Activated CD4-positive, alpha-beta T cell treated with anti-CD3 and anti-CD28 coated beads, Interleukin-2, amount 10 ng/mL, durations not matched to agents 24 days and 14 days (primary cell): ENCODE measurements around the gene SCARB2. TPM values are rescaled to one million over a fixed set of nuclear protein-coding genes. Genes with fewer than 3 reads are reported as not detected.

Source experiments
- DNase-seq: peaks from one replicate; pipeline ENCODE4 v3.0.0; 2022
- H3K27ac Mint-ChIP-seq: one replicate; pipeline ENCODE4 v1.8.0; 2022; ENCODE audit warnings: mild to moderate bottlenecking, mixed read lengths
- H3K27me3 Mint-ChIP-seq: one replicate; pipeline ENCODE4 v1.8.0; 2022; ENCODE audit warnings: mixed read lengths
- H3K36me3 Mint-ChIP-seq: one replicate; pipeline ENCODE4 v1.8.0; 2022; ENCODE audit warnings: low read depth, mild to moderate bottlenecking, mixed read lengths
- H3K4me1 Mint-ChIP-seq: one replicate; pipeline ENCODE4 v1.8.0; 2021; ENCODE audit warnings: mixed read lengths
- H3K4me3 Mint-ChIP-seq: one replicate; pipeline ENCODE4 v1.8.0; 2022; ENCODE audit warnings: mild to moderate bottlenecking, moderate library complexity, mixed read lengths
- H3K9me3 Mint-ChIP-seq: one replicate; pipeline ENCODE4 v1.8.0; 2021; ENCODE audit warnings: mixed read lengths
- intact Hi-C: fragments of 100-400 bp; cut with micrococcal nuclease; formaldehyde crosslinking; loops from one replicate; pipeline ENCODE4 v1.15.1; 2023
- total RNA-seq: library from RNA; stranded (reverse); gene quantifications from 2 replicates; pipeline ENCODE4 v1.2.3, GENCODE V29; 2022

The SCARB2 gene
- total RNA-seq, 1 donor from 2014 or later: 1.7 TPM

GRCh38 chr4:76144546-76144945, 69.1 kb downstream of the SCARB2 start:
- no peak for DNase-seq
- intact Hi-C loops: no loop called here
- Mint-ChIP-seq H3K36me3 (peaks cover 41% of the 10 kb centered on the region), H3K27ac (no peak overlapping the region), H3K4me1 (peaks cover 33% of the 10 kb centered on the region), H3K4me3 (no peak overlapping the region), H3K27me3 (no peaks in the 10 kb centered on the region), H3K9me3 (no peaks in the 10 kb centered on the region)

- H3K9me3 Mint-ChIP-seq: no peaks in the 10 kb centered on the region
Observed at GRCh38 chr4:76141241-76141640, 72.4 kb downstream of the SCARB2 start.

GRCh38 chr4:76127754-76128153, 85.9 kb downstream of the SCARB2 start:
- Mint-ChIP-seq H3K4me3 (no peak overlapping the region), H3K4me1 (no peaks in the 10 kb centered on the region), H3K27me3 (no peaks in the 10 kb centered on the region), H3K9me3 (no peaks in the 10 kb centered on the region), H3K36me3 (peaks cover 54% of the 10 kb centered on the region), H3K27ac (no peak overlapping the region)
- no peak for DNase-seq
- intact Hi-C loops: no loop called here

More at GRCh38 chr4:76141241-76141640, 72.4 kb downstream of the SCARB2 start:
- no peaks in the 10 kb centered on the region for H3K27me3 Mint-ChIP-seq
- no peak overlapping the region for H3K4me3 Mint-ChIP-seq
- H3K36me3 Mint-ChIP-seq: peaks cover 57% of the 10 kb centered on the region
- no peak for DNase-seq
- H3K27ac Mint-ChIP-seq: no peak overlapping the region
- intact Hi-C loops: no loop called here
- peaks cover 19% of the 10 kb centered on the region for H3K4me1 Mint-ChIP-seq

- H3K36me3 Mint-ChIP-seq: peaks cover 58% of the 10 kb centered on the region
- H3K4me3 Mint-ChIP-seq: no peak overlapping the region
- intact Hi-C loops: no loop called here
- no peak overlapping the region for H3K27ac Mint-ChIP-seq
- DNase-seq: no peak
- no peaks in the 10 kb centered on the region for H3K9me3 Mint-ChIP-seq
- no peaks in the 10 kb centered on the region for H3K4me1 Mint-ChIP-seq
- no peaks in the 10 kb centered on the region for H3K27me3 Mint-ChIP-seq
Observed at GRCh38 chr4:76125816-76126215, 87.8 kb downstream of the SCARB2 start.

GRCh38 chr4:76120199-76120598, 93.4 kb downstream of the SCARB2 start:
- H3K36me3 Mint-ChIP-seq: peaks cover 68% of the 10 kb centered on the region
- H3K4me1 Mint-ChIP-seq: no peaks in the 10 kb centered on the region
- no peak overlapping the region for H3K4me3 Mint-ChIP-seq
- intact Hi-C loops: no loop called here
- no peak for DNase-seq
- H3K27ac Mint-ChIP-seq: no peak overlapping the region
- H3K27me3 Mint-ChIP-seq: no peaks in the 10 kb centered on the region
- H3K9me3 Mint-ChIP-seq: peaks cover 8% of the 10 kb centered on the region

GRCh38 chr4:76117536-76117935, 96.1 kb downstream of the SCARB2 start:
- no peak overlapping the region for H3K4me3 Mint-ChIP-seq
- H3K27me3 Mint-ChIP-seq: no peaks in the 10 kb centered on the region
- no peaks in the 10 kb centered on the region for H3K4me1 Mint-ChIP-seq
- H3K9me3 Mint-ChIP-seq: peaks cover 8% of the 10 kb centered on the region
- peaks cover 65% of the 10 kb centered on the region for H3K36me3 Mint-ChIP-seq
- intact Hi-C loops: no loop called here
- no peak overlapping the region for H3K27ac Mint-ChIP-seq
- no peak for DNase-seq

GRCh38 chr4:76116821-76117220, 96.8 kb downstream of the SCARB2 start:
- Mint-ChIP-seq H3K4me3 (no peak overlapping the region), H3K4me1 (no peaks in the 10 kb centered on the region), H3K27me3 (no peaks in the 10 kb centered on the region), H3K9me3 (peaks cover 8% of the 10 kb centered on the region), H3K36me3 (peaks cover 64% of the 10 kb centered on the region), H3K27ac (no peak overlapping the region)
- intact Hi-C loops: no loop called here
- no peak for DNase-seq

Other genes starting within 250 kb of the SCARB2 start
- 64.6 and 64.9 TPM in 2 replicates for gene SDAD1, start 222.9 kb downstream of the SCARB2 start, total RNA-seq
- 0.14 TPM in 1 of 2 replicates, not detected in the other for gene CXCL9, start 206.3 kb downstream of the SCARB2 start, total RNA-seq
- 3.4 and 4.3 TPM in 2 replicates for gene CXCL10, start 190.3 kb downstream of the SCARB2 start, total RNA-seq
- gene CXCL11, start 177.8 kb downstream of the SCARB2 start, total RNA-seq: 0.54 TPM in 1 of 2 replicates, not detected in the other
- gene ART3, start 139.1 kb downstream of the SCARB2 start, total RNA-seq: not detected in 2 replicates
- gene NUP54, start 65.4 kb downstream of the SCARB2 start, total RNA-seq: 72.6 and 75.1 TPM in 2 replicates
- gene FAM47E, start 37.9 kb upstream of the SCARB2 start, total RNA-seq: not detected in 2 replicates
- gene STBD1, start 92.9 kb upstream of the SCARB2 start, total RNA-seq: 0.14 and 0.35 TPM in 2 replicates
- not detected in 2 replicates for gene CCDC158, start 207.3 kb upstream of the SCARB2 start, total RNA-seq
- gene SHROOM3, start 221.4 kb upstream of the SCARB2 start, total RNA-seq: 0.02 and 0.05 TPM in 2 replicates